ENCODE measurements around the gene MDC1.
A peak's percentile ranks its signal among the peaks of the same experiment; 100 is the strongest.
"Not testable (repeated sequence)": the region's sequence is repeated elsewhere in the genome, so short reads cannot be mapped to it uniquely, and the experiment has no call there.

MDC1 gene

GRCh38 chr6:30670760-30671527 is 46.1 kb downstream of the MDC1 start:
- TF ChIP-seq CTCF (conservative IDR thresholded peaks at IDR 0.05): peak; percentile 29; the same call in 1 of the 2 replicates
- H3K27ac ChIP-seq: peak overlapping the region; percentile 72; the same call in 1 of the 2 replicates

GRCh38 chr6:30666300-30666699 is 50.8 kb downstream of the MDC1 start:
- H3K27ac ChIP-seq: not testable (repeated sequence)

DNA sequence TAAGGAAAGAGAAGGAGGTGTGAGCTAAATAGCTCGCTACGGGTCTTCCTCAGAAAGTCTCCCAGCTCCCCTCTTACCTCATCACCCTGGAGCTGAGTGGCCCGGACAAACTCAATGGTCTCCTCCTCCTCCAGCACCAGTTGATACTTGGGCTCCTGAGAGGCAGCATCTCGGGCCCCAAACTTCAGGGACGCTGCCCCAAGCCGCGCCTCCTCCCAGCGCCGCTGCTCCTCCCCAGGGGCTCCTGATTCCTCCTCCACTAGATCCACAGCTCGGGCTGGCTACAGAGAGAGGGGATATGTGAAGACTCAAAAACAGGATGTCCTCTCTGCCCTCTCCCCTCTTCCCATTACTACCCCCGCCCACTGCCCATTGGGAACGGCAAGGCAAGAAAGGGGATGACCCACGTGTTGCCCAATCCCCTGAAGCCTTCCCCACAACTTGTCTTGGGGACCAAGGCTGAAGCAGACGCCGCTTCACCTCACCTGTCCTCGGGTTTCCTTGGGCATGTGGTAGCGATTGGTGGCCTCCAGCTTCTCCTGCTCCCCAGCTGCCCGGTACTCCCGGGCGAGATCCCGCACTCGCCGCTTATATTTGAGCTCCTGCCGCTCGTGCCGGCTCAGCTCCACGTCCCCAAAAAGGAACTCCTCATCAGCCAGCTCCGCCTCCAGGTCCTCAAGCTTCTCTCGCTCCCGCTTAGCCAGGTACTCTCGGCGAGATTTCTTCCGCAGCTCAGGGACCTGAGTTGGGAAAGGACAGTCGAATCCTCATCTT is 51.9 kb downstream of the MDC1 start:
- no peak for TF ChIP-seq CTCF (conservative IDR thresholded peaks at IDR 0.05)
- no peak overlapping the region for H3K27ac ChIP-seq

GRCh38 chr6:30657922-30658321 is 59.2 kb downstream of the MDC1 start:
- H3K27ac ChIP-seq: not testable (repeated sequence)

DNA sequence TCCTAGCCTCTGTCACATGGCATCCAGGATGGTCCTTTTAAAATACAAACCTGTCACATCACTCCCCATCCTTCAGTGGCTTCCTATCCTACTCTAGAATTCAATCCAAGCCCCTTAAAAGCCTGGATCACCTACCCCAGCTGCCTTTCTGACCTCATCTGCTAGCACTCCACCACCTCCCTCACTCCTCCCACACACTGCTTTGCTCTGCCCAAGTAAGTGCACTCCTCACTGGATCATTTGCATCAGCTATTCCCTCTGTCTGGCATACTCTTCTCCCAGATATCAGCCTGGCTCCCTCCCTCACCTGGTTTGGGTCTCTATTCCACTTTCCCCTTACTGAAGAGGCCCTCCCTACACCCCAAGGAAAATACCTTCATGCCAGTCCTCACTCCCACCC is 59.6 kb downstream of the MDC1 start:
- no peak for TF ChIP-seq CTCF (conservative IDR thresholded peaks at IDR 0.05)
- H3K27ac ChIP-seq: no peak overlapping the region

GRCh38 chr6:30656513-30656912 is 60.6 kb downstream of the MDC1 start:
- no peak overlapping the region for H3K27ac ChIP-seq
- no peak for TF ChIP-seq CTCF (conservative IDR thresholded peaks at IDR 0.05)

GRCh38 chr6:30655743-30656094 is 61.4 kb downstream of the MDC1 start:
- no peak for TF ChIP-seq CTCF (conservative IDR thresholded peaks at IDR 0.05)
- H3K27ac ChIP-seq: no peak overlapping the region

DNA sequence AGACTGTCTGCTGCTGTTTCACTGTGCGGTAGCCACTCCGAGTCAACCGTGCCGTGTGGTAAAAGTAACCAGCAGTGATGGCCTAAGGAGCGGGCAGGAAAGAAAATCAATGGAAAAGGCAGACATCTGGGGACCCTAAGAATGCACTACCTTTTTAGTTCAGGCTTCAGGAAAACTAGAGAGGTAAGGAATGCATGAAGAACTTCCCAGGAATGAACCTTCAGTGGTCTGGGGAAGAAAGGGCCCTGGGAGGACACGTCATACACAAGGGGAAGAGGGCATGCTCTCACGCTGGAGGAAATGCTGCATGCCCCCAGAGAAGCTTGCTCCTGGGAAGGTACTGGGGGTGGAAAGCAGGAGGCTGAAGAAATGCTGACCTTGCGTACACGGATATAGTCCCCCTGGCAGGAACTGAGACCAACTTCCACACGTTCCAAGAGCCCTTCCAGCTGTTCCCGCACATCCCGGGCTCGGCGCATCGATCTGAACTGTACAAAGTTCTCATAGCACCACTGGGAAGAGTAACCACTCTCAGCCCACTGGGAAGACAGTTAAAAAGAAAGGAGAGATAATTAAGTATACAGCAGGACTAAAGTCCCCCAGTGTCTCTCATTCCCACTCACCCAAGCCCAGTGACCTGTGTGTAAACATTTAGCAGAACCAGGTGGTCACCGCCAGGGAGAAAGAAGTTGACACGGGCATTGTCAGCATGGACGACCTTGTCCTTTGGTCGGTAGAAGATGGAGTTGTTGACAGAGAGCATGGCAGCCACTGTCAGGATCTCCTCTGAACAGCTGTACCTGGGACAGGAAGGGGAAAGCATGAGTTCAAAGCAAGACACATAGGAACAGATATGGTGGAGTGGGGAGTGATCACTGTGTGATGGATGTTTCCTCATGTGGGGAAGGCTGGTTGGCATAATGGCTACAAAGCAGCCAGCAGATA is 62.0 kb downstream of the MDC1 start:
- TF ChIP-seq CTCF (conservative IDR thresholded peaks at IDR 0.05): no peak
- H3K27ac ChIP-seq: no peak overlapping the region

Measured in VCaP (cell line).